Psoas muscle (tissue), 8 donors: ENCODE results near the gene ROBO1. TPM values are rescaled to one million over a fixed set of nuclear protein-coding genes. Genes with fewer than 3 reads are reported as not detected.

ENCODE experiments used
- ATAC-seq, 4 donors: fragments of 200-7000 bp; cut with Tn5 transposase; one replicate each; pipeline ENCODE4 v1.9.1; 2020; ENCODE audit warnings: moderate library complexity in 3 of 4, mild to moderate bottlenecking in 2 of 4
- DNase-seq, 2 donors: peaks; one replicate each; pipeline ENCODE4 v3.0.0-alpha.2; 2020
- H3K27ac ChIP-seq: fragments of 200-600 bp; one replicate; pipeline ENCODE4 v1.8.0; 2022
- H3K27me3 ChIP-seq, 3 donors: fragments of 200-600 bp in 1 of 3; one replicate each; pipeline versions ENCODE4 v1.6.1 to v1.8.0; 2013 to 2022; ENCODE audit warnings: low read length in 2 of 3, mild to moderate bottlenecking in 2 of 3, moderate library complexity in 1 of 3; ENCODE audit not compliant: insufficient read depth in 3 of 3
- H3K36me3 ChIP-seq, 2 donors: fragments of 200-600 bp in 1 of 2; one replicate each; pipeline versions ENCODE4 v1.6.1 to v1.8.0; 2013 to 2022; ENCODE audit warnings: low read depth in 1 of 2, mild to moderate bottlenecking in 1 of 2, moderate library complexity in 1 of 2; ENCODE audit not compliant: insufficient read depth in 1 of 2
- H3K4me1 ChIP-seq: fragments of 200-600 bp; one replicate; pipeline ENCODE4 v1.8.0; 2022
- H3K4me3 ChIP-seq: fragments of 200-600 bp; one replicate; pipeline ENCODE4 v1.8.0; 2022; ENCODE audit warnings: mild to moderate bottlenecking
- H3K9me3 ChIP-seq: fragments of 200-600 bp; one replicate; pipeline ENCODE4 v1.8.0; 2022
- WGBS, 3 donors: extraction: QIAGEN DNeasy Blood & Tissue Kit; methylation state at CpG; one replicate each; pipeline versions ENCODE4 v1.1.6 to v1.1.7; 2013; 5-methylcytosine and 5-hydroxymethylcytosine counted together
- intact Hi-C, 2 donors: fragments of 100-400 bp; cut with DNase I; formaldehyde crosslinking; loops; one replicate each; pipeline versions ENCODE4 v1.11.0 to v1.14.2; 2022
- polyA plus RNA-seq, 3 donors: library from polyadenylated mRNA; stranded (reverse); fragments of 200-250 nt; gene quantifications; one replicate each; pipeline ENCODE4 v1.2.3, GENCODE V29; 2013
- total RNA-seq, 4 donors: library from RNA; stranded (reverse); fragmentation: NEBNext Ultra II Directional in 2 of 4; extraction: Animal tissue kit (Norgen Biotek cat#: 25700) in 2 of 4; gene quantifications; one replicate each; pipeline versions ENCODE4 v1.2.1 to v1.2.4, GENCODE V29; 2021 to 2023
- TF ChIP-seq, protein P1 (sequence below): fragments of 200-600 bp; IDR thresholded peaks from one replicate; pipeline ENCODE4 v1.8.0; 2022; ENCODE audit warnings: antibody characterized with exemption
- donor health status: healthy with polysubstance abuse.
- donor health status: DM: no; HTN: no; CAD: no; lungs with moderate emphysema.
- donor health status: Bipolar disorder and iron deficiency.
- donor health status: healthy.
- donor health status: DM: yes; HTN: yes; CAD: no.
- donor health status: DM: no; HTN: no; CAD: no.
- donor health status: DM: no; HTN: no; CAD: no.
- donor health status: DM: yes; HTN: yes; CAD: no.

ROBO1 gene
- total and polyA plus RNA-seq, 7 donors: 0.52 to 14.0 (median 4.9) TPM

DNA sequence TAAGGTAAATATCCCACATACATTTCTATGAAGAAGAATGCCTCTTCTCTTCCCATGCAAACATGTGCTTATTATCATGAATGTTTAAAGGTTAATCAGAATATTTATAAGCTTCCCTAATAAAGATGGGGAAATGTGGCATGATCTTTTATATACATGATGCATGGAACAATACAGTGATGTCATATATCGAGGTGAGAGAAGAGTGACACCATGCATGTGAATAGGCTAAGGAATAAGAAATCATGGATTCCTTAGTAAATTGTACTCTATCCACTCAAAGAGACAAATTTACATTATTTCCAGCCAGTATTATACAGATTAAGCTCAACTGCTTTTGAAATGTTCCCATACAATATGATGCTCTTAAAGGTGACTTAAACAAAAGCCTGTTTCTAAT, 1035.3 kb downstream of the ROBO1 start:
- H3K4me1 ChIP-seq: no peaks in the 10 kb centered on the region
- TF ChIP-seq, protein P1, sequence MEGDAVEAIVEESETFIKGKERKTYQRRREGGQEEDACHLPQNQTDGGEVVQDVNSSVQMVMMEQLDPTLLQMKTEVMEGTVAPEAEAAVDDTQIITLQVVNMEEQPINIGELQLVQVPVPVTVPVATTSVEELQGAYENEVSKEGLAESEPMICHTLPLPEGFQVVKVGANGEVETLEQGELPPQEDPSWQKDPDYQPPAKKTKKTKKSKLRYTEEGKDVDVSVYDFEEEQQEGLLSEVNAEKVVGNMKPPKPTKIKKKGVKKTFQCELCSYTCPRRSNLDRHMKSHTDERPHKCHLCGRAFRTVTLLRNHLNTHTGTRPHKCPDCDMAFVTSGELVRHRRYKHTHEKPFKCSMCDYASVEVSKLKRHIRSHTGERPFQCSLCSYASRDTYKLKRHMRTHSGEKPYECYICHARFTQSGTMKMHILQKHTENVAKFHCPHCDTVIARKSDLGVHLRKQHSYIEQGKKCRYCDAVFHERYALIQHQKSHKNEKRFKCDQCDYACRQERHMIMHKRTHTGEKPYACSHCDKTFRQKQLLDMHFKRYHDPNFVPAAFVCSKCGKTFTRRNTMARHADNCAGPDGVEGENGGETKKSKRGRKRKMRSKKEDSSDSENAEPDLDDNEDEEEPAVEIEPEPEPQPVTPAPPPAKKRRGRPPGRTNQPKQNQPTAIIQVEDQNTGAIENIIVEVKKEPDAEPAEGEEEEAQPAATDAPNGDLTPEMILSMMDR: no peak
- H3K27me3 ChIP-seq: no peaks in the 10 kb centered on the region
- H3K36me3 ChIP-seq: no peaks in the 10 kb centered on the region
- intact Hi-C loops: no loop called here
- H3K9me3 ChIP-seq: no peaks in the 10 kb centered on the region
- 98 to 100% (median 98%) methylated on average over 1 of the region's 1 CpG for WGBS, 3 donors
- DNase-seq (no peak), ATAC-seq (no peak)
- H3K4me3 ChIP-seq: no peak overlapping the region
- no peak overlapping the region for H3K27ac ChIP-seq

DNA sequence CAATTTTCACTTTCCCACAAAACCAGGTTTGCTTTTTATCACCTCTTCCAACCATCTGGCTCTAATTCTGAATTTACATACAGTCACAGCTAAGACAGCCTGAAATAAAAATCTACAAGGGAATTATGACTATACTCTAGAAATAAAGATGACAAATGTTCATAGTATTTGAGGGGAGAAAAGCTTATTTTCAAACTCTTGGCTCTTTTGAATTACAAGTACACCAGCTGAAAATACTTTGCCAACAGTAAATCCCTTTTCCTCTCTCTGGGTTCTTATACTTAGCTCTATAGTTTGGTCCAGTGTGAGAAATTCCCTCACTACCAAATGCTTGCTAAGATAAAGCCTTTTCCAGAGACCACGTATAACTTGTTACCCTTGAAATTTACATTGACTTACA, 1037.9 kb downstream of the ROBO1 start:
- TF ChIP-seq, protein P1: no peak
- Histone ChIP-seq H3K36me3 (no peaks in the 10 kb centered on the region), H3K27ac (no peak overlapping the region), H3K4me1 (no peaks in the 10 kb centered on the region), H3K27me3 (no peaks in the 10 kb centered on the region), H3K9me3 (no peaks in the 10 kb centered on the region), H3K4me3 (no peak overlapping the region)
- intact Hi-C loops: no loop called here
- ATAC-seq (no peak), DNase-seq (no peak)
- whole genome bisulfite sequencing, 3 donors: 50 to 57% methylated on average over 1 of the region's 1 CpG; no CpG with 5 or more reads in 1 of the 3 donors

DNA sequence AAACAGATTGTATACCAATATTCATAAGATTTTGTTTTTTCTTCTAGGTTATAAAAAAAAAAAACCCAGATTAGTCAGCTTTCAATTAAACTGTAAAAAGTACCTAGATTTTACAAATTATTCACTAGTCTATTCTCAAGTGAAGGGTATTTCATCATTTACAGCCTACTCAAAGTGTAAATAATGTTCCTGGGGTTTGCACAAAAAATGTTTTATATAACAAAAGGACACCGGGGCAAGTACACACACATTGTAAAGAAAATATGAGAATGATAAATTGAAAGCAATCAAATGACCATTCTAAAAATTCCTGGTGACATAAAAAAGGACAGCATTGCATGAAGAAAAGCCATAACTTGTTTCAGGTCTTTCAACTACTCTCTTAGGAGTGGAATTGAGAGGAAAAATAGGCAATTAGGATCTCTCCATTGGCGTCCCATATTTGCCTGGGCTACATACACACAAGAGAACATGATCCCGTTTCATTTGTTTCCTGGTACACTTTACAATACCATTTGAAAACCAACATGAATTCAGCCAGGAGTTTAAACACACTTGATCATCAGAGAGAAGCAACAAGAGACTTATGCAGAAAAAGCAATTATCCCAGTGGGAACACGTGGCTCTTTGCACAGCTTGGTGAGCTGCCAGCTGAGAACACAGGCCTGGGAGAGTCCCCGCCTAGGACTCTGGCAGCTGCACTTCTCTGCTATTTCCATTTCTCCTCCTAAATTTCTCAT, 1039.2 kb downstream of the ROBO1 start:
- Histone ChIP-seq H3K4me1 (no peaks in the 10 kb centered on the region), H3K27me3 (no peaks in the 10 kb centered on the region), H3K27ac (no peak overlapping the region), H3K36me3 (no peaks in the 10 kb centered on the region), H3K4me3 (no peak overlapping the region), H3K9me3 (no peaks in the 10 kb centered on the region)
- DNase-seq (peak; percentile 57 to 67), ATAC-seq (peak in 1 of 4 donors; percentile 37)
- TF ChIP-seq, protein P1: no peak
- intact Hi-C loops: no loop called here
- WGBS, 3 donors: 32 to 46% (median 39%) methylated on average over 5 of the region's 5 CpGs

DNA sequence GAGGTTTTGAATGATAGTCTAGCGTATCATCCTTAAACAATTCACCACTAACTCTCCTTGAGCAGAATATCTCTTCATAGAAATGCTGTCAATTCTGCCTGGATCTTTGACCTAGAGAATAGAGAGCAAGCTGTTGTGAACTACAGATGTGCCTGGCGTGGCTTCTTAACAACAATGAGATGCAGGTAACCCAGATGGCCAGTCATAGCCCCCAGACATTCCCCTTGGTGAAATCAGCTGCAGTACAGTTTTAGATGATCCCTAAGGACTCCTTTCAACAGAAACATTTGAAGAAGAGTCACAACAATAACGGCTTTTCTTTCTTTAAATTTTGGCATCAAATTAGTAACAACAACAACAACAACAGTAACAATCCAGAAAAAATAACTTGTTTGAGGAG, 1041.3 kb downstream of the ROBO1 start:
- intact Hi-C loops: no loop called here
- H3K27me3 ChIP-seq: no peaks in the 10 kb centered on the region
- ATAC-seq: no peak

More for the DNA sequence above, 1041.3 kb downstream of the ROBO1 start:
- Histone ChIP-seq H3K36me3 (no peaks in the 10 kb centered on the region), H3K9me3 (no peaks in the 10 kb centered on the region), H3K4me3 (no peak overlapping the region), H3K4me1 (no peaks in the 10 kb centered on the region), H3K27ac (no peak overlapping the region)
- WGBS, 3 donors: 81 to 85% (median 83%) methylated on average over 3 of the region's 3 CpGs
- TF ChIP-seq, protein P1: no peak
- DNase-seq: no peak
